ENCODE results near the gene KCNRG. TPM values are rescaled to one million over a fixed set of nuclear protein-coding genes. Genes with fewer than 3 reads are reported as not detected.
A peak's percentile ranks its signal among the peaks of the same experiment; 100 is the strongest.

KCNRG gene
- total RNA-seq, 3 donors from 2014 or later (not counting 1 experiment from before 2014, with no cell fraction given) = 0.43 to 1.0 (median 0.61) TPM

- Histone ChIP-seq H3K27ac (ENCODE audit: low read length) (no peak overlapping the region), H3K9me3 (ENCODE audit: control insufficient read depth, insufficient read depth, low read length) (no peaks in the 10 kb centered on the region), H3K36me3 (ENCODE audit: control insufficient read depth, insufficient read depth, low read length) (peaks cover 32% of the 10 kb centered on the region), H3K27me3 (ENCODE audit: control insufficient read depth, insufficient read depth, low read length) (no peaks in the 10 kb centered on the region), H3K4me1 (ENCODE audit: control insufficient read depth, insufficient read depth, low read length) (peaks cover 11% of the 10 kb centered on the region), H3K4me3 (ENCODE audit: low read length) (no peak overlapping the region)
- TF ChIP-seq CTCF (IDR thresholded peaks at IDR 0.05) = no peak
- Mint-ChIP-seq H3K9me3 (no peaks in the 10 kb centered on the region), H3K4me3 (no peak overlapping the region), H3K27me3 (ENCODE audit: low read depth in 2 of 2) (no peaks in the 10 kb centered on the region), H3K27ac (peak overlapping the region in 1 of 2 donors; percentile 46), H3K36me3 (no peaks in the 10 kb centered on the region), H3K4me1 (peaks cover 28 to 44% of the 10 kb centered on the region in 2 donors)
- no peak for DNase-seq
- intact Hi-C loops (cut with micrococcal nuclease) = no loop called here
- no peak for ATAC-seq
- 53% methylated on average over 1 of the region's 1 CpG for WGBS (ENCODE audit: insufficient coverage)
These were observed 14.0 kb upstream of the KCNRG start for GRCh38 chr13:50001287-50001686.

GRCh38 chr13:50006426-50007135 is 8.7 kb upstream of the KCNRG start:
- H3K27ac ChIP-seq (ENCODE audit: low read length) = no peak overlapping the region
- ATAC-seq (no peak), DNase-seq (no peak)
- TF ChIP-seq CTCF (IDR thresholded peaks at IDR 0.05) = no peak
- intact Hi-C loops (cut with micrococcal nuclease) = no loop called here
- no peaks in the 10 kb centered on the region for H3K9me3 Mint-ChIP-seq
- WGBS (ENCODE audit: insufficient coverage) = 94% methylated on average over 7 of the region's 7 CpGs
- H3K27me3 ChIP-seq (ENCODE audit: control insufficient read depth, insufficient read depth, low read length) = no peaks in the 10 kb centered on the region
- H3K36me3 Mint-ChIP-seq = no peaks in the 10 kb centered on the region
- H3K36me3 ChIP-seq (ENCODE audit: control insufficient read depth, insufficient read depth, low read length) = peaks cover 20% of the 10 kb centered on the region
- no peak overlapping the region for H3K4me3 Mint-ChIP-seq
- no peaks in the 10 kb centered on the region for H3K9me3 ChIP-seq (ENCODE audit: control insufficient read depth, insufficient read depth, low read length)
- H3K4me1 Mint-ChIP-seq = peaks cover 24 to 27% of the 10 kb centered on the region in 2 donors
- H3K4me3 ChIP-seq (ENCODE audit: low read length) = no peak overlapping the region
- peak overlapping the region; percentile 52 for H3K27ac Mint-ChIP-seq
- no peaks in the 10 kb centered on the region for H3K4me1 ChIP-seq (ENCODE audit: control insufficient read depth, insufficient read depth, low read length)
- no peaks in the 10 kb centered on the region for H3K27me3 Mint-ChIP-seq (ENCODE audit: low read depth in 2 of 2)

GRCh38 chr13:50011461-50011860 is 3.8 kb upstream of the KCNRG start:
- peaks cover 46% of the 10 kb centered on the region for H3K36me3 ChIP-seq (ENCODE audit: control insufficient read depth, insufficient read depth, low read length)
- H3K27ac ChIP-seq (ENCODE audit: low read length) = no peak overlapping the region
- Mint-ChIP-seq H3K27me3 (ENCODE audit: low read depth in 2 of 2) (no peaks in the 10 kb centered on the region), H3K27ac (peak overlapping the region; percentile 65 to 75), H3K4me3 (no peak overlapping the region), H3K36me3 (no peaks in the 10 kb centered on the region), H3K9me3 (no peaks in the 10 kb centered on the region), H3K4me1 (peaks cover 30 to 45% of the 10 kb centered on the region in 2 donors)
- DNase-seq (no peak), ATAC-seq (no peak)
- H3K9me3 ChIP-seq (ENCODE audit: control insufficient read depth, insufficient read depth, low read length) = no peaks in the 10 kb centered on the region
- H3K27me3 ChIP-seq (ENCODE audit: control insufficient read depth, insufficient read depth, low read length) = no peaks in the 10 kb centered on the region
- intact Hi-C loops (cut with micrococcal nuclease) = no loop called here
- no CpG with 5 or more reads among the region's 1 CpG for WGBS (ENCODE audit: insufficient coverage)
- TF ChIP-seq CTCF (IDR thresholded peaks at IDR 0.05) = no peak
- H3K4me1 ChIP-seq (ENCODE audit: control insufficient read depth, insufficient read depth, low read length) = no peaks in the 10 kb centered on the region
- no peak overlapping the region for H3K4me3 ChIP-seq (ENCODE audit: low read length)

Data from natural killer cell (primary cell).